K562 (cell line): ENCODE measurements around the gene MAPK8IP2. TPM values are rescaled to one million over a fixed set of nuclear protein-coding genes. Genes with fewer than 3 reads are reported as not detected.

Experiments used
- ARID2 ChIP-seq: fragments of 450-650 bp; IDR thresholded peaks from 2 replicates; pipeline ENCODE4 v1.6.1; 2017; ENCODE audit warnings: antibody characterized with exemption, mild to moderate bottlenecking
- CXXC5 ChIP-seq: fragments of 250-450 bp; sonication (Bioruptor Pico); IDR thresholded peaks from 2 replicates; pipeline ENCODE4 v1.8.0; 2022; ENCODE audit warnings: inconsistent platforms, mild to moderate bottlenecking, moderate library complexity
- GATAD2A ChIP-seq: fragments of 450-650 bp; IDR thresholded peaks from 2 replicates; pipeline ENCODE4 v1.6.1; 2017
- JUND ChIP-seq, 2 experiments: IDR thresholded peaks; 2 replicates in 1 of 2; 3 replicates in 1 of 2; pipeline ENCODE4 v1.6.1; 2011; ENCODE audit warnings: borderline replicate concordance in 2 of 2, low read depth in 2 of 2, low read length in 2 of 2, improper control_type of control experiment in 1 of 2, missing biosample characterization in 1 of 2, missing genetic modification characterization in 1 of 2, missing genetic modification reagents in 1 of 2
- NONO ChIP-seq, 2 experiments: fragments of 200-400 bp in 1 of 2; fragments of 450-650 bp in 1 of 2; formaldehyde crosslinking in 1 of 2; IDR thresholded peaks; 2 replicates each; pipeline ENCODE4 v1.6.1; 2017; ENCODE audit warnings: low read depth in 2 of 2, mild to moderate bottlenecking in 2 of 2, moderate library complexity in 2 of 2, low read length in 1 of 2
- POLR2G ChIP-seq: fragments of 200-400 bp; formaldehyde crosslinking; IDR thresholded peaks from 2 replicates; pipeline ENCODE4 v1.6.1; 2017; ENCODE audit warnings: low read depth, mild to moderate bottlenecking, antibody characterized with exemption, low read length, moderate library complexity
- SAP30 ChIP-seq: fragments of 200-600 bp; sonication (generic); IDR thresholded peaks from 2 replicates; pipeline ENCODE4 v1.6.1; 2012; ENCODE audit warnings: borderline replicate concordance, low read depth, mild to moderate bottlenecking, moderate library complexity, low read length, control low read depth, inconsistent platforms; ENCODE audit not compliant: insufficient read depth, poor library complexity, severe bottlenecking
- SIN3B ChIP-seq: fragments of 450-650 bp; IDR thresholded peaks from 2 replicates; pipeline ENCODE4 v1.6.1; 2017; ENCODE audit warnings: low read depth, mild to moderate bottlenecking, moderate library complexity
- SUPT5H ChIP-seq: fragments of 450-650 bp; IDR thresholded peaks from 2 replicates; pipeline ENCODE4 v1.6.1; 2016
- U2AF1 ChIP-seq: fragments of 200-400 bp; formaldehyde crosslinking; optimal IDR thresholded peaks from 2 replicates; pipeline ENCODE3; 2017; ENCODE audit warnings: mild to moderate bottlenecking, low read depth, low read length, moderate library complexity
- ZBTB7A ChIP-seq: IDR thresholded peaks from 2 replicates; pipeline ENCODE4 v1.6.1; 2011; ENCODE audit warnings: low read depth, mild to moderate bottlenecking, low read length, moderate library complexity, borderline replicate concordance; ENCODE audit not compliant: control insufficient read depth
- ZNF586 ChIP-seq: fragments of 450-650 bp; formaldehyde crosslinking; conservative IDR thresholded peaks from 2 replicates; pipeline ENCODE4 v1.4.0; 2020; ENCODE audit warnings: mild to moderate bottlenecking, moderate library complexity
- polyA plus RNA-seq, 8 experiments: library from polyadenylated mRNA; depleted of rRNA in 4 of 8; stranded (reverse) in 5 of 8; unstranded in 3 of 8; fragments of >200 nt; fragmentation: Nextera tagmentation in 2 of 8; fragmentation: Illumina TruSeq in 1 of 8; extraction: Ambion mirVana in 2 of 8; extraction: Trizol in 1 of 8; gene quantifications; 2 replicates each; pipeline versions ENCODE4 v1.2.1 to v1.2.3, GENCODE V29; 2011 to 2014; ENCODE audit warnings: inconsistent platforms in 1 of 8, missing spikeins in 1 of 8
- total RNA-seq, 7 experiments: library from RNA; depleted of rRNA in 6 of 7; stranded (reverse); fragments of >200 nt in 6 of 7; fragmentation: Illumina TruSeq in 2 of 7; extraction: Trizol in 2 of 7; gene quantifications; 2 replicates each; pipeline versions ENCODE4 v1.2.1 to v1.2.3, GENCODE V29; 2011 to 2021; ENCODE audit warnings: low replicate concordance in 1 of 7
- TF ChIP-seq, protein P1 (sequence below): IDR thresholded peaks from 2 replicates; pipeline ENCODE4 v1.6.1; 2011; ENCODE audit warnings: borderline replicate concordance, low read depth, mild to moderate bottlenecking, moderate library complexity, low read length; ENCODE audit not compliant: insufficient read depth, poor library complexity, severe bottlenecking
- TF ChIP-seq, protein P2 (sequence below), 2 experiments: fragments of 450-650 bp in 1 of 2; sonication (generic) in 1 of 2; formaldehyde crosslinking in 1 of 2; IDR thresholded peaks; 2 replicates each; pipeline versions ENCODE4 v1.7.1 to v1.9.0; 2016 to 2022; ENCODE audit warnings: inconsistent platforms in 1 of 2, mild to moderate bottlenecking in 1 of 2, missing genetic modification reagents in 1 of 2

Gene MAPK8IP2
- total and polyA plus RNA-seq, 9 of the 15 experiments (the other 6 are each of a cell fraction or from before 2014, with no cell fraction given): 0.01 to 0.47 (median 0.07) TPM; not detected in 2

DNA sequence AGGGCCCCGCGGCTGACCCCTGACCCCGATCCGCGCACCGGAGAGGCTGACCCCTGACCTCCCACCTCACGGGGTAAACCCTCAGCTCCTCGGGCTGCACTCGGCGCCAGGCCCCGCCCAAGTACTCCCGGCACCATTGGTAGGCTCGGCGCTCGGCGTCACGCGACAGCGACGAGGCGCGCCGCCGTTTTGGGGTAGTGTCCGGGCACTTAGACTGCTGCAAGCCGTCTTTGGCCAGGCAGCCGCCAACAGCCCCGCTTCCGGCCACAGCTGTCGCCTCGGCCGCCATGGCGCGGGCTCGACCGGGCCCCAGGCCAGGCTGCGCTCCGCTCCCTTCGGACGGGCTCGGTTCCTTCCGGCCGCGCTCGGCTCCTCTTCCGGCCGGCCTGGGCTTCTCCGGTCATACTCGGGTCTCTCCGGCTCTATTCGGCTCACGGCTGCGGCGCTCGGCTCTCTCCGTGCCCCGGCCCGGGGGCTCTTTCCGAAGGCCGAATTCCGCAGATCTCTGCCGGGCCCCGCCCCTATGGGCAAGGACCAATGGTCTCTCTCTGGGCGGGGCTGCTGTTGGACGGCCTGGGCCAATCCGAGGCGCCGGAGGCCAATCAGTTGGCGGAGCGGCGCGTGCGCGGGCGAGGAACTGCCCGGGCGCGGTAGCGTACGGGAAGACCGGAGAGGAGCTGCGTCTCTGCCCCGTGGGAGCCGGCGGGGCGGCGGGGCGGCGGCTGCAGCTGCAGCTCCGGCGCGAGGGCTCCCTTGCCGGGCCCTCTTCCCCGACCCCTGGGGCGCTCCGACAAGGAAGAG is 17.9 kb upstream of the MAPK8IP2 start, which contains the start of gene CHKB (continued):
- TF ChIP-seq, protein P1, sequence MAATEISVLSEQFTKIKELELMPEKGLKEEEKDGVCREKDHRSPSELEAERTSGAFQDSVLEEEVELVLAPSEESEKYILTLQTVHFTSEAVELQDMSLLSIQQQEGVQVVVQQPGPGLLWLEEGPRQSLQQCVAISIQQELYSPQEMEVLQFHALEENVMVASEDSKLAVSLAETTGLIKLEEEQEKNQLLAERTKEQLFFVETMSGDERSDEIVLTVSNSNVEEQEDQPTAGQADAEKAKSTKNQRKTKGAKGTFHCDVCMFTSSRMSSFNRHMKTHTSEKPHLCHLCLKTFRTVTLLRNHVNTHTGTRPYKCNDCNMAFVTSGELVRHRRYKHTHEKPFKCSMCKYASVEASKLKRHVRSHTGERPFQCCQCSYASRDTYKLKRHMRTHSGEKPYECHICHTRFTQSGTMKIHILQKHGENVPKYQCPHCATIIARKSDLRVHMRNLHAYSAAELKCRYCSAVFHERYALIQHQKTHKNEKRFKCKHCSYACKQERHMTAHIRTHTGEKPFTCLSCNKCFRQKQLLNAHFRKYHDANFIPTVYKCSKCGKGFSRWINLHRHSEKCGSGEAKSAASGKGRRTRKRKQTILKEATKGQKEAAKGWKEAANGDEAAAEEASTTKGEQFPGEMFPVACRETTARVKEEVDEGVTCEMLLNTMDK: no peak
- peak; percentile 29 for TF ChIP-seq U2AF1
- peak; percentile 71 for TF ChIP-seq CXXC5
- TF ChIP-seq NONO (IDR thresholded peaks at IDR 0.05; ENCODE audit: low read depth in 2 of 2, low read length in 1 of 2): no peak; a peak in 2 of 4 replicates
- peak; percentile 73; the same call in 1 of the 2 replicates for TF ChIP-seq ZBTB7A
- peak; percentile 77 for TF ChIP-seq SUPT5H
- TF ChIP-seq SIN3B: peak; percentile 78; the same call in 1 of the 2 replicates
- TF ChIP-seq, protein P2, sequence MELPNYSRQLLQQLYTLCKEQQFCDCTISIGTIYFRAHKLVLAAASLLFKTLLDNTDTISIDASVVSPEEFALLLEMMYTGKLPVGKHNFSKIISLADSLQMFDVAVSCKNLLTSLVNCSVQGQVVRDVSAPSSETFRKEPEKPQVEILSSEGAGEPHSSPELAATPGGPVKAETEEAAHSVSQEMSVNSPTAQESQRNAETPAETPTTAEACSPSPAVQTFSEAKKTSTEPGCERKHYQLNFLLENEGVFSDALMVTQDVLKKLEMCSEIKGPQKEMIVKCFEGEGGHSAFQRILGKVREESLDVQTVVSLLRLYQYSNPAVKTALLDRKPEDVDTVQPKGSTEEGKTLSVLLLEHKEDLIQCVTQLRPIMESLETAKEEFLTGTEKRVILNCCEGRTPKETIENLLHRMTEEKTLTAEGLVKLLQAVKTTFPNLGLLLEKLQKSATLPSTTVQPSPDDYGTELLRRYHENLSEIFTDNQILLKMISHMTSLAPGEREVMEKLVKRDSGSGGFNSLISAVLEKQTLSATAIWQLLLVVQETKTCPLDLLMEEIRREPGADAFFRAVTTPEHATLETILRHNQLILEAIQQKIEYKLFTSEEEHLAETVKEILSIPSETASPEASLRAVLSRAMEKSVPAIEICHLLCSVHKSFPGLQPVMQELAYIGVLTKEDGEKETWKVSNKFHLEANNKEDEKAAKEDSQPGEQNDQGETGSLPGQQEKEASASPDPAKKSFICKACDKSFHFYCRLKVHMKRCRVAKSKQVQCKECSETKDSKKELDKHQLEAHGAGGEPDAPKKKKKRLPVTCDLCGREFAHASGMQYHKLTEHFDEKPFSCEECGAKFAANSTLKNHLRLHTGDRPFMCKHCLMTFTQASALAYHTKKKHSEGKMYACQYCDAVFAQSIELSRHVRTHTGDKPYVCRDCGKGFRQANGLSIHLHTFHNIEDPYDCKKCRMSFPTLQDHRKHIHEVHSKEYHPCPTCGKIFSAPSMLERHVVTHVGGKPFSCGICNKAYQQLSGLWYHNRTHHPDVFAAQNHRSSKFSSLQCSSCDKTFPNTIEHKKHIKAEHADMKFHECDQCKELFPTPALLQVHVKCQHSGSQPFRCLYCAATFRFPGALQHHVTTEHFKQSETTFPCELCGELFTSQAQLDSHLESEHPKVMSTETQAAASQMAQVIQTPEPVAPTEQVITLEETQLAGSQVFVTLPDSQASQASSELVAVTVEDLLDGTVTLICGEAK (IDR thresholded peaks at IDR 0.05): peak; percentile 76
- TF ChIP-seq, protein P2 (CRISPR knock-in tag; IDR thresholded peaks at IDR 0.05): no peak
- TF ChIP-seq SAP30: peak; percentile 43
- TF ChIP-seq ZNF586: no peak
- no peak for TF ChIP-seq JUND (IDR thresholded peaks at IDR 0.05; ENCODE audit: borderline replicate concordance, low read depth, low read length)
- no peak for TF ChIP-seq JUND (tag; IDR thresholded peaks at IDR 0.05; ENCODE audit: borderline replicate concordance, low read depth, low read length)
- peak; percentile 98 for TF ChIP-seq GATAD2A
- no peak for TF ChIP-seq ARID2
- TF ChIP-seq POLR2G: peak; percentile 90
